ENCODE measurements around the gene UMOD.

UMOD gene

GRCh38 chr16:20306401-20306800 lies 46.1 kb downstream of the UMOD start:
- Histone ChIP-seq H3K27me3 (ENCODE audit: control insufficient read depth, insufficient read depth, low read length) (no peaks in the 10 kb centered on the region), H3K27ac (no peak overlapping the region), H3K9ac (no peak overlapping the region)

DNA sequence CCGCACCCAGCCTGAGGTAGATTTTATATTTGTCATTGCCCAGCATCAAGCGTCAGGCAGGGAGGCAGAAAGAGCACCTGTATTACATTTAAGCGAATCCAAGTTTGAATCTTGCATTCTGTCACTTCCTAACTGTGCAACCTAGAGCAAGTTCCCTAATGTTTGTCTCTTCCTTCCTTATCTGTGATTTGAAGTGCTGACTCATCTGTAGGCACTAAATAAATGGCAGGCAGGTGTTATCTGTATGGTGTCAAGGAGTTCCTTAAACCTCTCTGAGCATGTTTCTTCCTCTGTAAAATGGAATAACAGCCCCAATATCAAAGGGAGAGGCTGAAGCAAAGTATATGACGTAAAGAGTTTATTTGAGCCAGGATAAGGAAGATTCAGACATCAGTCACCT lies 49.5 kb downstream of the UMOD start:
- no peaks in the 10 kb centered on the region for H3K79me2 ChIP-seq
- TF ChIP-seq CTCF (IDR thresholded peaks at IDR 0.05), result no peak

More at GRCh38 chr16:20306401-20306800, 46.1 kb downstream of the UMOD start:
- Histone ChIP-seq H2AFZ (no peak overlapping the region), H3K4me1 (no peaks in the 10 kb centered on the region), H3K4me3 (ENCODE audit: low read depth, low read length) (no peak overlapping the region), H3K36me3 (ENCODE audit: control insufficient read depth, insufficient read depth, low read length) (no peaks in the 10 kb centered on the region), H3K9me3 (ENCODE audit: control insufficient read depth, low read length) (no peaks in the 10 kb centered on the region), H3K4me2 (ENCODE audit: low read length) (no peak overlapping the region), H3K79me2 (no peaks in the 10 kb centered on the region)
- TF ChIP-seq CTCF (IDR thresholded peaks at IDR 0.05), result no peak

GRCh38 chr16:20302389-20302788 lies 50.1 kb downstream of the UMOD start:
- H3K4me1 ChIP-seq, result no peaks in the 10 kb centered on the region
- no peak for TF ChIP-seq CTCF (IDR thresholded peaks at IDR 0.05)
- H2AFZ ChIP-seq, result no peak overlapping the region
- no peaks in the 10 kb centered on the region for H3K27me3 ChIP-seq (ENCODE audit: control insufficient read depth, insufficient read depth, low read length)
- no peaks in the 10 kb centered on the region for H3K79me2 ChIP-seq
- H3K4me2 ChIP-seq (ENCODE audit: low read length), result no peak overlapping the region
- H3K27ac ChIP-seq, result no peak overlapping the region
- no peaks in the 10 kb centered on the region for H3K9me3 ChIP-seq (ENCODE audit: control insufficient read depth, low read length)
- H3K9ac ChIP-seq, result no peak overlapping the region
- no peak overlapping the region for H3K4me3 ChIP-seq (ENCODE audit: low read depth, low read length)
- no peaks in the 10 kb centered on the region for H3K36me3 ChIP-seq (ENCODE audit: control insufficient read depth, insufficient read depth, low read length)

More for the DNA sequence above, 49.5 kb downstream of the UMOD start:
- H3K4me3 ChIP-seq (ENCODE audit: low read depth, low read length), result no peak overlapping the region
- no peak overlapping the region for H2AFZ ChIP-seq
- no peak overlapping the region for H3K4me2 ChIP-seq (ENCODE audit: low read length)
- H3K36me3 ChIP-seq (ENCODE audit: control insufficient read depth, insufficient read depth, low read length), result no peaks in the 10 kb centered on the region
- H3K9ac ChIP-seq, result no peak overlapping the region
- no peaks in the 10 kb centered on the region for H3K4me1 ChIP-seq
- H3K27me3 ChIP-seq (ENCODE audit: control insufficient read depth, insufficient read depth, low read length), result no peaks in the 10 kb centered on the region
- H3K27ac ChIP-seq, result no peak overlapping the region
- no peaks in the 10 kb centered on the region for H3K9me3 ChIP-seq (ENCODE audit: control insufficient read depth, low read length)

DNA sequence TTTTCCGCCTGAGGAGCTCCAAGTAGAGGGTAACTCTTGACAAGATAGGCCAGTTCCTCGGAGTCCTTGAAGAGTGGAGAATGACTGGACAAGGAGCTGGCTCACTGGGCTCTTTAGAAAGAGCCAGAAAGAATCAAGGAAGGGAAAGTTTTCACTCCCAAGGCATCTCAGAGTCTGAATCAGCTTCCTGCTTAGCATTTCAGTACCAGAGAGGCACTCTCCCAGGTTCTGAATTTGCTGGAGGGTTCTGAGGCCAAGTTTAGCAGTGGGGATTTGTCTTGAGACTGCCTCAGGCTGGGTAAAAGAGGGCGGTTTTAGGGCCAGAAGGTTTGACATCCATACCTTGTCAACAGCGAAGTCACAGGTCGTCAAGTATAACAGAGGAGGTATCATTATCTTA lies 50.7 kb downstream of the UMOD start:
- H3K4me3 ChIP-seq (ENCODE audit: low read depth, low read length), result no peak overlapping the region
- no peak overlapping the region for H3K4me2 ChIP-seq (ENCODE audit: low read length)
- H2AFZ ChIP-seq, result no peak overlapping the region
- no peak for TF ChIP-seq CTCF (IDR thresholded peaks at IDR 0.05)
- H3K27ac ChIP-seq, result no peak overlapping the region
- H3K79me2 ChIP-seq, result no peaks in the 10 kb centered on the region
- no peak overlapping the region for H3K9ac ChIP-seq
- no peaks in the 10 kb centered on the region for H3K27me3 ChIP-seq (ENCODE audit: control insufficient read depth, insufficient read depth, low read length)
- H3K36me3 ChIP-seq (ENCODE audit: control insufficient read depth, insufficient read depth, low read length), result no peaks in the 10 kb centered on the region
- no peaks in the 10 kb centered on the region for H3K4me1 ChIP-seq
- no peaks in the 10 kb centered on the region for H3K9me3 ChIP-seq (ENCODE audit: control insufficient read depth, low read length)

DNA sequence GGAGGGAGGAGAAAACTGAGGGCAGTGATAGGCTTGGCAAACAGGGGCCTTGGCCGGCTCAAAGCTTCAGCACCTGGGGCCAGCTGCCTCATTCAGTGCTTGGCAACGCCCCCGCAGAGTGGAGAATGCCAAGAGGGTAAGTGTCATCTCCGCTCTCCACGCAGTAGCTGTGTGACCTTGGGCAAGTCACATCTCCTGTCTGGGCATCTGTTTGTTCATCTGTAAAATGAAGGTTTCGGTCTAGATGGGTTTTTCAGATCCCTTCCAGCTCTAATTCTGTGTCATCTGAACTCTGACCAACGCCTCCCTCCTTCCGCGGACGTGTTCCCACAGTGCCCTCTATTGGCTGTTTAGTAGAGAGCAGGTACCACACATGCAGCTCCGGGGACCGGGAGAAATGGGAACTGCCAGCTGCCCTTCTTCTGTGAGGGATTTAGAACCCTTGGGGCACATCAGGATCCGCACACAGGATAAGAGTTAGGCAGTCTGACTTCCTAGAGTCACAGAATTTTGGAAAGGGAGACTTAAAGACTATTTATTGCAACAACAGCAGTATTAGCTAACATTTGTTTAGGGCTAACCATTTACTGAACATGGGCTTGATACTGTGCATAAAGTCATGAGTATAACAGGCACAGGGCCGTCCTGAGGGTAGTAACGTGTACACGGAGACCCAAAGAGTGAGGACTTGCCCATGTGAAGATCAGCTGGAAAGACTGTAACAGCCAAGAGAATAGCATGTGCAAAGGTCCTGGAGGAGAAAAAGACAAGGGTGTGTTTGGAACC lies 52.0 kb downstream of the UMOD start:
- TF ChIP-seq CTCF (IDR thresholded peaks at IDR 0.05), result peak; percentile 85
- H3K27me3 ChIP-seq (ENCODE audit: control insufficient read depth, insufficient read depth, low read length), result no peaks in the 10 kb centered on the region
- no peaks in the 10 kb centered on the region for H3K4me1 ChIP-seq
- H3K4me2 ChIP-seq (ENCODE audit: low read length), result no peak overlapping the region
- H3K27ac ChIP-seq, result no peak overlapping the region
- no peaks in the 10 kb centered on the region for H3K36me3 ChIP-seq (ENCODE audit: control insufficient read depth, insufficient read depth, low read length)
- H3K9ac ChIP-seq, result no peak overlapping the region
- no peaks in the 10 kb centered on the region for H3K79me2 ChIP-seq
- no peak overlapping the region for H2AFZ ChIP-seq
- no peak overlapping the region for H3K4me3 ChIP-seq (ENCODE audit: low read depth, low read length)
- H3K9me3 ChIP-seq (ENCODE audit: control insufficient read depth, low read length), result no peaks in the 10 kb centered on the region
